Common myeloid progenitor, CD34-positive (primary cell): ENCODE measurements around the gene FUCA1.
A peak's percentile ranks its signal among the peaks of the same experiment; 100 is the strongest.

Experiments
- CTCF ChIA-PET: fragments of 350-600 bp; sonication (Branson Sonifier 250); formaldehyde crosslinking; loops from one replicate; lab custom pipeline; 2021; ENCODE audit warnings: antibody characterized with exemption; lab: Charles Lee
- POLR2A ChIA-PET: fragments of 350-600 bp; sonication (Branson Sonifier 250); formaldehyde crosslinking; loops from one replicate; lab custom pipeline; 2021; ENCODE audit warnings: antibody characterized with exemption; lab: Charles Lee
- DNase-seq, 3 donors: peaks; one replicate each; pipeline versions ENCODE4 v3.0.0 to v3.0.0-alpha.2; 2013
- H3K27ac ChIP-seq, 2 experiments: 1 replicate in 1 of 2; 2 replicates in 1 of 2; pipeline ENCODE4 v1.7.0; 2013; ENCODE audit warnings: inconsistent platforms in 2 of 2, low read length in 2 of 2, mild to moderate bottlenecking in 2 of 2, low read depth in 1 of 2, moderate library complexity in 1 of 2; ENCODE audit not compliant: severe bottlenecking in 2 of 2, insufficient read depth in 1 of 2, poor library complexity in 1 of 2
- H3K27me3 ChIP-seq, 5 experiments: replicated peaks in 2 of 5; 1 replicate in 3 of 5; 2 replicates in 2 of 5; pipeline versions ENCODE4 v1.6.1 to v1.7.0; 2013; ENCODE audit warnings: low read length in 4 of 5, mild to moderate bottlenecking in 2 of 5, moderate library complexity in 2 of 5, inconsistent platforms in 1 of 5; ENCODE audit not compliant: insufficient read depth in 5 of 5, control insufficient read depth in 4 of 5
- H3K36me3 ChIP-seq, 4 experiments: 1 replicate in 2 of 4; 2 replicates in 2 of 4; pipeline versions ENCODE4 v1.6.1 to v1.7.0; 2013; ENCODE audit warnings: low read length in 3 of 4, control low read depth in 1 of 4, mild to moderate bottlenecking in 1 of 4; ENCODE audit not compliant: control insufficient read depth in 4 of 4, insufficient read depth in 4 of 4
- H3K4me1 ChIP-seq, 4 experiments: 1 replicate in 3 of 4; 2 replicates in 1 of 4; pipeline versions ENCODE4 v1.6.1 to v1.7.1; 2013; ENCODE audit warnings: low read length in 3 of 4, mild to moderate bottlenecking in 3 of 4, control low read depth in 1 of 4, inconsistent platforms in 1 of 4, moderate library complexity in 1 of 4; ENCODE audit not compliant: control insufficient read depth in 4 of 4, insufficient read depth in 4 of 4; ENCODE audit errors: control extremely low read depth in 1 of 4
- H3K4me3 ChIP-seq, 7 experiments: 1 replicate in 4 of 7; 2 replicates in 3 of 7; pipeline versions ENCODE4 v1.5.1 to v1.7.0; 2013; ENCODE audit warnings: mild to moderate bottlenecking in 7 of 7, low read length in 6 of 7, moderate library complexity in 6 of 7, inconsistent platforms in 2 of 7, low read depth in 2 of 7, control low read depth in 1 of 7; ENCODE audit not compliant: insufficient read depth in 4 of 7, control insufficient read depth in 1 of 7; ENCODE audit errors: extremely low read depth in 1 of 7
- H3K9me3 ChIP-seq, 5 experiments: 1 replicate in 4 of 5; 2 replicates in 1 of 5; pipeline versions ENCODE4 v1.6.1 to v1.7.1; 2013; ENCODE audit warnings: low read length in 4 of 5, mild to moderate bottlenecking in 2 of 5, inconsistent platforms in 1 of 5, low read depth in 1 of 5, moderate library complexity in 1 of 5; ENCODE audit not compliant: control insufficient read depth in 4 of 5, insufficient read depth in 2 of 5; ENCODE audit errors: control extremely low read depth in 1 of 5
- WGBS: methylation state at CpG from one replicate; pipeline ENCODE4 v1.1.5; 2013; ENCODE audit not compliant: insufficient coverage; 5-methylcytosine and 5-hydroxymethylcytosine counted together

FUCA1 gene

DNA sequence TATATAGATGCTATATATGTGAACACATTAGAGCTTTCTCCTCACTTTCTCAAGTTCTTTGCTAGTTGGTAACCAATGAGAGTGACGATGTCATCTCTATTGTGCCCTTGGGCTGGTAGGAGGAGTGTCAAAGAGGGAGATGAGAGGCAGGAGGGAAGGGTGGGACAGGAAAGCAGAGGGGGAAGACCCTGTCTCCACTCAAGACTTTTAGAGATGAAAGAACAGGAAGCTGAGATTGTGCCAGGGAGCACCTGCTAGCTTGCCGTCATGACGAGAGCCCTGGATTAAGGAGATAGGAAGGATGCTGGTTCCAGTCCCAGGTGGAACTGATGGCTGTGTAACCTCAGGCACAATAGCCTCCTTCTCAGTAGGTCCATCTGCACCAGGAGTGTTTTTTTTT, 28.4 kb upstream of the FUCA1 start:
- Histone ChIP-seq H3K36me3 (no peaks in the 10 kb centered on the region), H3K4me3 (no peak overlapping the region), H3K27me3 (peaks cover 0 to 6% (median 0%) of the 10 kb centered on the region in 5 experiments), H3K4me1 (peaks cover 9 to 54% (median 31%) of the 10 kb centered on the region in 4 experiments), H3K9me3 (no peaks in the 10 kb centered on the region), H3K27ac (no peak overlapping the region)
- peak in 2 of 3 donors; percentile 92 to 93 for DNase-seq
- CTCF ChIA-PET, result interaction anchor here (0.6 to 3.1 kb wide), 8 partner anchors 10 to 125 kb away, joined by 3 to 18 read pairs (median 5); partner anchors contain the start of gene CNR2
- POLR2A ChIA-PET, result interaction anchor here (0.6 to 1.6 kb wide), 3 partner anchors 13 to 72 kb away, joined by 3 to 6 read pairs (median 3); no protein-coding TSS in a partner anchor
- WGBS, result no CpG with 5 or more reads among the region's 3 CpGs

DNA sequence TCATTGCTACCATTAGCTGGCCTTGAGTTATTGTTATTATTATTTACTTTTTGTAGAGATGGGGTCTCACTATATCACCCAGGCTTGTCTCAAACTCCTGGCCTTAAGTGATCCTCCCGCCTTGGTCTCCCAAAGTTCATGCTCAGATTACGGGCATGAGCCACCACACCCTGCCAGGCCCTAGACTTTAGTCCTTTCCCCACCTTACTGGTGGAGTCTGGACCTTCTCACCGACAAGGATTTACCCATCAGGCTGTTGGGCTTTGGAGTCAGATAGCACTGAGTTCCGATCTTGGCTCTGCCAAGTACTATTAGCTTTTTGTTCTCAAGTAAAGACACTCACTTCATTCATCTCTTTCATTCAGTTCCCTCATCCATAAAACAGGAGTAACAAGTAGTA, 27.9 kb upstream of the FUCA1 start:
- ChIA-PET CTCF (interaction anchor here (0.6 to 3.1 kb wide), 7 partner anchors 9 to 125 kb away, joined by 3 to 18 read pairs (median 5); partner anchors contain the start of gene CNR2), POLR2A (interaction anchor here (0.6 kb wide), 1 partner anchor 10 kb away, joined by 3 read pairs; no protein-coding TSS in a partner anchor)
- no peak for DNase-seq
- H3K4me3 ChIP-seq, result no peak overlapping the region
- H3K36me3 ChIP-seq, result no peaks in the 10 kb centered on the region
- WGBS, result 90% methylated on average over 4 of the region's 4 CpGs
- H3K9me3 ChIP-seq, result no peaks in the 10 kb centered on the region
- H3K4me1 ChIP-seq, result peaks cover 9 to 54% (median 31%) of the 10 kb centered on the region in 4 experiments
- H3K27me3 ChIP-seq, result peaks cover 0 to 2% (median 0%) of the 10 kb centered on the region in 5 experiments
- H3K27ac ChIP-seq, result no peak overlapping the region

- 87% methylated on average over 3 of the region's 5 CpGs for WGBS
Measured at GRCh38 chr1:23895082-23895481, 27.0 kb upstream of the FUCA1 start.

GRCh38 chr1:23889074-23889473, 21.0 kb upstream of the FUCA1 start:
- Histone ChIP-seq H3K4me3 (no peak overlapping the region), H3K4me1 (peaks cover 0 to 15% (median 0%) of the 10 kb centered on the region in 4 experiments), H3K9me3 (no peaks in the 10 kb centered on the region), H3K36me3 (no peaks in the 10 kb centered on the region), H3K27me3 (no peaks in the 10 kb centered on the region), H3K27ac (no peak overlapping the region)
- ChIA-PET POLR2A (interaction anchor here (0.5 to 0.8 kb wide), 2 partner anchors 83 to 1047 kb away, joined by 3 to 6 read pairs; no protein-coding TSS in a partner anchor), CTCF (interaction anchor here (1.4 to 1.5 kb wide), 2 partner anchors 78 to 80 kb away, joined by 3 to 6 read pairs; no protein-coding TSS in a partner anchor)
- no peak for DNase-seq
- WGBS, result 92% methylated on average over 3 of the region's 5 CpGs

More at GRCh38 chr1:23895082-23895481, 27.0 kb upstream of the FUCA1 start:
- H3K36me3 ChIP-seq, result no peaks in the 10 kb centered on the region
- peaks cover 9 to 51% (median 30%) of the 10 kb centered on the region in 4 experiments for H3K4me1 ChIP-seq
- H3K27ac ChIP-seq, result no peak overlapping the region
- DNase-seq, result no peak
- H3K4me3 ChIP-seq, result no peak overlapping the region
- CTCF ChIA-PET, result interaction anchor here (1.4 to 3.1 kb wide), 4 partner anchors 9 to 85 kb away, joined by 3 to 18 read pairs (median 9); no protein-coding TSS in a partner anchor
- H3K27me3 ChIP-seq, result no peaks in the 10 kb centered on the region
- no peaks in the 10 kb centered on the region for H3K9me3 ChIP-seq
- POLR2A ChIA-PET, result no interaction called here

DNA sequence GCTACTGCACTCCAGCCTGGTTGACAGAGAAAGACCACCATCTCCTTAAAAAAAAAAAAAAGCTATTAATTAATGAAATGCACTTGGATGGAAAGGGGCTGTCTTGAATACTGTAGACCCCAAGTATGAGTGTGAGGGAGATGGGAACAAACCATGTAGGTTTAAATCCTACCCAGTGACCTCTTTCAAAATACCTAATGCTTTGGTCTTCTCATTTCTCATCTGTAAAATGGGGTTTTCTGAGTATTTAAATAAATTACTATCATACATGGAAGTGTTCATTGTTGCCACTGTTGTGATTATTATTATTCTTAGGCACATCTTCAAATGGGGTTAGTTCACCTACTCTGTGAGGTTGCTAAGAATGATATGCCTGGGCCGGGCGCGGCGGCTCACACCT, 17.1 kb upstream of the FUCA1 start:
- CTCF ChIA-PET, result interaction anchor here (0.8 kb wide), 1 partner anchor 11 kb away, joined by 3 read pairs; no protein-coding TSS in a partner anchor
- no CpG with 5 or more reads among the region's 4 CpGs for WGBS
- no peak for DNase-seq

GRCh38 chr1:23882746-23883145, 14.7 kb upstream of the FUCA1 start:
- Histone ChIP-seq H3K36me3 (peaks cover 0 to 3% (median 0%) of the 10 kb centered on the region in 4 experiments), H3K4me3 (no peak overlapping the region), H3K27me3 (no peaks in the 10 kb centered on the region), H3K27ac (no peak overlapping the region), H3K4me1 (peaks cover 0 to under 1% (median 0%) of the 10 kb centered on the region in 4 experiments), H3K9me3 (peaks cover 1 to 20% (median 6%) of the 10 kb centered on the region in 5 experiments)
- ChIA-PET POLR2A (no interaction called here), CTCF (interaction anchor here (1.1 kb wide), 1 partner anchor 14 kb away, joined by 3 read pairs; no protein-coding TSS in a partner anchor)
- no peak for DNase-seq
- 100% methylated on average over 1 of the region's 4 CpGs for WGBS

More for the DNA sequence above, 17.1 kb upstream of the FUCA1 start:
- Histone ChIP-seq H3K27ac (no peak overlapping the region), H3K27me3 (no peaks in the 10 kb centered on the region), H3K4me3 (no peak overlapping the region), H3K9me3 (no peaks in the 10 kb centered on the region), H3K4me1 (peaks cover 0 to 5% (median 0%) of the 10 kb centered on the region in 4 experiments), H3K36me3 (peaks cover 0 to 3% (median 0%) of the 10 kb centered on the region in 4 experiments)
- POLR2A ChIA-PET, result no interaction called here

DNA sequence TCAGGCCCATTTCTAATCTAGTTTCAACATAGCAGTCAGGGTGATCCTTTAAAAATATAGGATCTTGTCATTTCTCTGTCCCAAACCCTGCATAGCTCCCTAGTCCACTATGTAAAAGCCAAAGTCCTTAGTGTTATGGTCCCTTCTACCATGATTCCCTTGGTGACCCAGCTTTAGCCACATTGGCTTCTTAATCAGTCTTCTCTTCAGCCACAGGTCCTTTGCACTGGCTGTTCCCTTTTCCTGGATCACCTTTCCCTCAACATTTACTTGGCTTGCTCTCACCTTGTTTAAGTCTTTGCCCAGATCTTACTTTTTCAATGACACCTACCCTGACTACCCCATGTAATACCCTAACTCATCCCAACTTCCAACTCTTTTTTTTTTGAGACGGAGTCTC, 11.7 kb upstream of the FUCA1 start:
- Histone ChIP-seq H3K27me3 (no peaks in the 10 kb centered on the region), H3K4me3 (no peak overlapping the region), H3K36me3 (peaks cover 0 to 11% (median 0%) of the 10 kb centered on the region in 4 experiments), H3K9me3 (peaks cover 1 to 22% (median 6%) of the 10 kb centered on the region in 5 experiments), H3K27ac (no peak overlapping the region), H3K4me1 (no peaks in the 10 kb centered on the region)
- ChIA-PET POLR2A (no interaction called here), CTCF (interaction anchor here (1.4 to 2.1 kb wide), 2 partner anchors 18 to 70 kb away, joined by 3 to 6 read pairs; no protein-coding TSS in a partner anchor)
- no CpG with 5 or more reads among the region's 1 CpG for WGBS
- no peak for DNase-seq
